Measurements from ENCODE around the gene NFE2L3. TPM values are rescaled to one million over a fixed set of nuclear protein-coding genes. Genes with fewer than 3 reads are reported as not detected.

NFE2L3 gene
- total RNA-seq, 1 donor, result 24.5 TPM

DNA sequence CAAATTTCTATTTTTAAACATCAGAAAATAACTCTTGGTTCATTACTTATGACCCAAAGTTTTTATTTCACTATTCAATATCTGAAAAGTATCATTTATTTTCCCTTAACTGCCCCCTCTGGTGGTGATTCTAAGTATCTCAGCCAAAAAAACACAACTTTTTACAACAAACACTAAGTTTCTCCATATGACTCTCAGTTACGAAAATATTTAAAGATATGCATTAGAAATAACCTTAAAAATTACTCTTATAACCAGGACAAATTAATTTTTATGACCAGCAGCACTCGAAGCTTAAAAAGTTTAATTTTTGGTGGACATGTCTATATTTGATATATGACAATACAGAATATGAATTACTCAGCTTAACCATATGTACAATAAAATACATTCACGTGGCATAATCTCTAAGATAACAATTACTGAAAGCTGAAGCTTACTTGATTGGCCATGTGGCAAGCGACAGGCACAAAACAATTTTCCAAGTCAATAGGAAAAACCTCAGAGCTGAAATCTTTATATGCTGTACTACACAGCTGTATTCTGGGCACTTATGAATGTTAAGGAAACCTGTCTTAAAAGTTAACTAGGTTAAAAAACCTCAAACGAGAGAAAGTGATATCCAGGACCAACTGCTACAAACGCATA, 46.3 kb downstream of the NFE2L3 start:
- DNase-seq (ENCODE audit: low read depth in 2 of 3, low spot score in 2 of 3), result peak in 2 of 3 donors; percentile 41 to 70

DNA sequence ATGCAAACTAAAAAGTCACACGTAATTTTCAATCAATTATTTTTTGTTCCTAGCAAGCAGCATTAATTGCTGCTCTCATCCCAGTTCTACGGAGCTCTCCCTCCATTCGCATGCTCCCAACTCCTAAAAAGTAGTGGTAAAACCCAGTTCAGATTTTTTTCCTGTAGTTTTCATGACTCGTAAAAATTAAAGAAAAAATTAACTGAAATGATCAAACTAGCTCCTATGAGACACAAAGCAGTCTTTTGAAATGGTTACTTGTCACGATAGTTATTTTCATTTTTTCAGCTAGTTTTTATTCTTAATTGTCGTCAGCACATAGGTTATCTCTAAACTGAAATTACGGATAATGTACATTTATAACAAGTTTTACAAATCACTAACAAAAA, 46.8 kb downstream of the NFE2L3 start:
- DNase-seq (ENCODE audit: low read depth in 2 of 3, low spot score in 2 of 3), result no peak

- peak in 2 of 3 donors; percentile 26 to 66 for DNase-seq (ENCODE audit: low read depth in 2 of 3, low spot score in 2 of 3)
These were observed 47.5 kb downstream of the NFE2L3 start for GRCh38 chr7:26199301-26200037.

DNA sequence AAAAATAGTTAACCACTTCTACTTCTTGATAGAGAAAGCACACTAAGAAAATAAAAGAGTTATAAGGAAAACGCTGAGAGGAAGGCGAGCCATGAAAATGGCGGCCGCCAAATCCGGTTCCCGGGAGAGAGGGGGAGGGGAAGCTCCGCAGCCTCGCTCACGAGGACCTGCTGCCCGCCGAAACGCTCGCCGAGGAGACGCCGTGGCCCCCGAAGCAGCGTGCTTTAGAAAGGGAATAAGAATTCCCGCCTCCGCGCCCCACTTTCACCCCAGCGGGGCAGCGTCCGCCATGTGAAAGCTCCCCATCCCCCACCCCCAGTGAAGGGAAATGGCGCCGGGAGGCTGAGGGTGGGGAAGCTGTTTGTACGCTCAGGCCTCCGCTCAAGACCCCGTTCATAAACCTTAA, 48.0 kb downstream of the NFE2L3 start:
- DNase-seq (ENCODE audit: low read depth in 2 of 3, low spot score in 2 of 3), result peak; percentile 71 to 80 (median 77)

DNA sequence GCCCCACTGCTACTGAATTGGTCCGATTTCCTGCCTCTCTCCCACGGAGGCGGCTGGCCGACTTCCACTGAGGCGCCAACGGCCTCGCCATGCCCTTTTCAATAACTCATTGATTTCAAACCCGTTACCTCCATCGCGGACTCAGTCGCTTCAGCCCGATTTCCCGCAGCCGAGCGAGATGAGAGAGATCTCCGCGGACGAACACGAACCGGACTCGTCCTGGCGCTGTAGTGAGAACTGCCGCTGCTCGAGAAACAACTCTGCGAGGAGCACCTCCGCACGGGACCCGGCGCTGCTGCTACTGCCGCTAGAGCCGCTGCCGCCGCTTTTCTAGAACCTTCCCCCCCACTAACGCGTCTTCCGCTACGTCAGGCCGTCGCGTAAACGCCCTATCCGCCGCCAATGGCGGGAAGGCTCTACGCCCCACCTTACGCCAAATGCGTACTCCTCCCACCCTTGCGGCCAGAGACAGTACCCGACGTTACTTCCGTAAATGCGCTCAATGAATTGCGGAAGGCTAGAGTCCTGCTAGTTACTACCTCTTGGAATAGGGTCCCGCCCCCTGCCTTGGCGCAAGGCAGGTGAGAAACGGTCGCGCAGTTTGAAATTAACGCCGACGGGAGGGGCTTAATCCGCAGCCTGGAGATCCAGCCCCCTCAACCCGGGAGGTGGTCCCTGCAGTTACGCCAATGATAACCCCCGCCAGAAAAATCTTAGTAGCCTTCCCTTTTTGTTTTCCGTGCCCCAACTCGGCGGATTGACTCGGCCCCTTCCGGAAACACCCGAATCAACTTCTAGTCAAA, 48.6 kb downstream of the NFE2L3 start, which contains the start of gene HNRNPA2B1:
HNRNPA2B1 (minus strand) TSS at position 303 of the 803 bp plus-strand sequence; CDS start at position 134, 169 bp downstream.
- DNase-seq (ENCODE audit: low read depth in 2 of 3, low spot score in 2 of 3), result peak; percentile 99 to 100 (median 100)

DNA sequence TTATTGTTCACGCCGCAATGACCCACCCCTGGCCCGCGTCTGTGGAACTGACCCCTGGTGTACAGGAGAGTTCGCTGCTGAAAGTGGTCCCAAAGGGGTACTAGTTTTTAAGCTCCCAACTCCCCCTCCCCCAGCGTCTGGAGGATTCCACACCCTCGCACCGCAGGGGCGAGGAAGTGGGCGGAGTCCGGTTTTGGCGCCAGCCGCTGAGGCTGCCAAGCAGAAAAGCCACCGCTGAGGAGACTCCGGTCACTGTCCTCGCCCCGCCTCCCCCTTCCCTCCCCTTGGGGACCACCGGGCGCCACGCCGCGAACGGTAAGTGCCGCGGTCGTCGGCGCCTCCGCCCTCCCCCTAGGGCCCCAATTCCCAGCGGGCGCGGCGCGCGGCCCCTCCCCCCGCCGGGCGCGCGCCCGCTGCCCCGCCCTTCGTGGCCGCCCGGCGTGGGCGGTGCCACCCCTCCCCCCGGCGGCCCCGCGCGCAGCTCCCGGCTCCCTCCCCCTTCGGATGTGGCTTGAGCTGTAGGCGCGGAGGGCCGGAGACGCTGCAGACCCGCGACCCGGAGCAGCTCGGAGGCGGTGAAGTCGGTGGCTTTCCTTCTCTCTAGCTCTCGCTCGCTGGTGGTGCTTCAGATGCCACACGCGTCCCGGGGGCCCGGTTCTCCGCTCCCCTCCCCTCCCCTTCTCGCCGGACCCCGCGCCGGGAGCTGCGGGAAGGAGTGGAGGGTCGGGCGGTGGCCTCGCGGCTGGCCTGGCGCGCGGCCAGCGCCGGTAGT, 49.4 kb downstream of the NFE2L3 start, which contains the start of gene CBX3:
CBX3 (plus strand) TSS at position 499 of the 772 bp plus-strand sequence. CDS start 1,254 bp downstream, outside the sequence.
- peak in 2 of 3 donors; percentile 81 to 94 for DNase-seq (ENCODE audit: low read depth in 2 of 3, low spot score in 2 of 3)

DNA sequence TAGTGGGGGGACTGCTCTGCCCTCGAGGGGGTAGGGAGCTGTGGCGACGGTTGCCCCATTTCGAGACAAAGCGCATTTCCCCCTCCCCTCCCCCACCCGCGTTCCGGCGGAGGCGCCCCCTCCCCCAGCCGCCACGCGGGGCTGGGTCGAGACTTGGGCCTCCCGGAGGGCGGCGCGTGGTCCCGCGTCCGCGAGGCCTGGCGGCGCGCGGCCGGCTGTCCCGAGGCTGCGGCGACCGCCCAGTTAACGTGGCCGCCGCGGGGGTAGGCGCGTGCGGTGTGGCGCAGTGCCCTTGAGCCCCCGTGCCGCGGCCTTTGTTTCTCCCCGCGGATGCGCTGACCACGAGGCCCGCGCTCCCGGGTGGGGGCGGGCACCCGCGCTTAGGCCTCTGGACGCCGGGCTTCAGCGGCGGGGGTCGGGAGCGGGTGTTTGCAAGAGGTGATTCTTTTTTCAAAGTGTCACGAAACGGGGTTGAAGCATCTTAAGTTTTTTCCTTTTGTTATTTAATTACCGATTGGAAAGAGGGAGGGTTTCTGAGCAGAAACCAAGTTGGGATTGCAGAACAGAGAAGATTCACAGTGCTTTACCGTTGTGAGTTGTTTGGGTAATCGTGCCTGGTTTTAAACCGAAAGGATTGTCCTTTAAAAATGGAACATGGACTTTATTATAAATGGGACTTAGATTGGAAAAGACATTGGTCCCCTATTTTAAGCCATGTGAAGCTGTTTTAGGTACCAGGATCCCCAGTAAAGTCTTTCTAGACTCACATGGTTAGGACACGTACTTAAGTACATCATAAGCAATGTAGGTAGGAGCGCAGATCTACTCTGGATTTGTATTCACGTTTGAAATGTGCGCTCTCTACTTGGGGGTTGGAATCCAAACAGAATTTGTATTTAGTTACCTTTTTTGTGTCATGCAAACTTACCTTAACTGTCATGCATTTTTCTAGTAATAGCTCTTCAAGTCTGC, 50.3 kb downstream of the NFE2L3 start:
- DNase-seq (ENCODE audit: low read depth in 2 of 3, low spot score in 2 of 3), result peak in 2 of 3 donors; percentile 59 to 61

DNA sequence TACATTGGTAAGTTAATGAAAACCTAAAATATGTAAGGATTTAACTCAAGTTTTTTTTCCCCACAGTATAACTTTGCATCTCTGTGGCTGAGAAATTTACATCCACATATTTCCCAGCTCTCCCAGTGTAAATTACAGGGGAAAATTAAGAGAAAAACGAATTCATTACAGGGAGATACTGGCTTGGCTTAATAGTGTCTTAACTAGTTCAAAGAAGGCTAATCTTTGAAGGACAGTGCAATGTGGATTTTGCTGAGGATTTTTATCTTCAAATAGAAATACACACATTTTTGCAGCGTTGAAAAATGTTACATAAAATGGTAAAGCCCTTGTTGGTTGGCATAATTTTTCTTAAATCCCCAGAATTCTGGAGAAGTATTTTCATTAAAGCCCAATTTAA, 51.0 kb downstream of the NFE2L3 start:
- no peak for DNase-seq (ENCODE audit: low read depth in 2 of 3, low spot score in 2 of 3)

DNA sequence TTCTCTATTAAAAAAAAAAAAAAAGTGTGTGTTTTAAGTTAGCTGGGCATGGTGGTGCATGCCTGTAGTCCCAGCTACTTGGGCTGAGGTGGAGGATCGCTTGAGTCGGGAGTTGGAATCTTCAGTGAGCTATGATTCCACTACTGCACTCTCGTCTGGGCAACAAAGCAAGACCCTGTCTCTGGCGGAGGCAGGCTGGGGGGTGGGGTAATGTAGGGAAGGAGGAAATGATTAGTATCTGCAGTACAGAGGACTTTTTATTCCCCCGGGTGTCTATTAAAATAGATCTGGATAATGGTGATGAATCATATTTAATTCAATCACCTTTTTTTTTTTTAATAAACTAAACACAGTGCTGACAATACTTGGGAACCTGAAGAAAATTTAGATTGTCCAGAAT, 56.0 kb downstream of the NFE2L3 start:
- DNase-seq (ENCODE audit: low read depth in 2 of 3, low spot score in 2 of 3), result no peak

GRCh38 chr7:26212921-26213718, 61.1 kb downstream of the NFE2L3 start:
- no peak for DNase-seq (ENCODE audit: low read depth in 2 of 3, low spot score in 2 of 3)

GRCh38 chr7:26213807-26214515, 62.0 kb downstream of the NFE2L3 start:
- DNase-seq (ENCODE audit: low read depth in 2 of 3, low spot score in 2 of 3), result no peak

- no peak for DNase-seq (ENCODE audit: low read depth in 2 of 3, low spot score in 2 of 3)
These were observed 64.1 kb downstream of the NFE2L3 start for GRCh38 chr7:26216049-26216448.

DNA sequence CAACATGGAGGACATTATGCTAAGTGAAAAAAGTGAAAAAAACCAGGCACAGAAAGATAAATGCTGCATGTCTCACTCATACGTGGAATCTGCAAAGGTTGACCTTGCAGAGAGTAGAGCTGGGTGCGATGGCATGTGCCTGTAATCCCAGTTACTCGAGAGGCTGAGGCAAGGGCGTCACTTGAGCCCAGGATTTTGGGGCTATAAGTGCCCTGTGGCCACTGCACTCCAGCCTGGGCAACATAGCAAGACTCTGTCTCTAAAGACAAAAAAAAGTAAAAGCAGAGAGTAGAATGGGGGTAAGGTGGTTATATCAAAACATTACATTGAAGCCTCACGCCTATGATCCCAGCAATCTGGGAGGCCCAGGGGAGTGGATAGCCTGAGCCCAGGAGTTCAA, 72.4 kb downstream of the NFE2L3 start:
- no peak for DNase-seq (ENCODE audit: low read depth in 2 of 3, low spot score in 2 of 3)

DNA sequence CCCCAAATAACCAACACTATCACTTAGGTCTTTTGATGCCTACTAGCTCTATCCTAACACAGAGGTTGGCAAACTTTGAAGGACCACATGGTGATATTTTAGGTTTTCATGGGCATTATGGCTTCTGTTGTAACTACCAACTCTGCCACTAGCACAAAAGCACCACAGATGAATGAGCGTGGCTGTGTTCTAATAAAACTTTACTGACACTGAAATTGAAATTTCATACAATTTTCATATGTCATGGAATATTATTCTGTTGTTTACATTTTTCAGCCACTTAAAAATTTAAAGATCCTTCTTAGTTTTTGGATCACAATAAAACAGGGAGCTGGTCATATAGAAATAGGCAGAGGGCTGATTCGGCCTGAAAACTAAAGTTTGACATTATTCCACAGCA, 76.0 kb downstream of the NFE2L3 start:
- DNase-seq (ENCODE audit: low read depth in 2 of 3, low spot score in 2 of 3), result no peak

DNA sequence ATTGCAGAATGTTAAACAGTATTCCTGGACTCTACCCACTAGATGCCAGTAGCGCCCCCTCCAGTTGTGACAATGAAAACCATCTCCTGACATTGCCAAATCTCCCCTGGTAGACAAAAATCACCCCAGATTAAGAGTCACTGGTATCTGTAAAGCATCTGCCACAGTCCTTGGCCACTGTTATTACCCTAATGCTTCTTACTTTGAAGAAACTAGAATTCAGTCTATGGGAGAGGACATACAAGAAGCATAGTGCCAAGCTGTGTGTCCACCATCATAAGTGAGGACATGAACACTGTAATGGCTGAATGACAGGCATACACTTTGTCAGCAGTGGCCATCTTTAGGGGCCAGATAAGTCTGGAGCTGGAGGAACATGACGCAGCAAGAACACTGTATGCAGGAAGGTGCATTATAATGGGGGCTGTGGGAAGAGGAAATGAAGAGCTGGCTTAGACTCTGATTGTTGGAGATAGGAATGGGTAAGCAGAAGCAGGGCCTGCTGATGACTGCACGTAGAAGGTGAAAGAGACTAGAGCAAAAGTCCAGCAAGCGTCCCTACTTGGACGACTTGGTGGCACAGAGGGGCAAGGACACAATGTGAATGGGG, 82.0 kb downstream of the NFE2L3 start:
- DNase-seq (ENCODE audit: low read depth in 2 of 3, low spot score in 2 of 3), result peak in 2 of 3 donors; percentile 29 to 49
